Endodermal cell (in vitro differentiated cells): ENCODE measurements around the gene ATMIN. TPM values are rescaled to one million over a fixed set of nuclear protein-coding genes. Genes with fewer than 3 reads are reported as not detected.
A peak's percentile ranks its signal among the peaks of the same experiment; 100 is the strongest.

Source experiments
- DNase-seq: peaks from one replicate; pipeline ENCODE4 v3.0.0-alpha.2; 2017
- H3K27ac ChIP-seq: 2 replicates; pipeline ENCODE4 v1.5.1; 2013; ENCODE audit warnings: mild to moderate bottlenecking, low read depth, low read length, moderate library complexity
- H3K27me3 ChIP-seq: 2 replicates; pipeline ENCODE4 v1.6.1; 2013; ENCODE audit warnings: mild to moderate bottlenecking, low read length, moderate library complexity; ENCODE audit not compliant: insufficient read depth, control insufficient read depth, poor library complexity, severe bottlenecking
- H3K36me3 ChIP-seq: 2 replicates; pipeline ENCODE4 v1.7.0; 2013; ENCODE audit warnings: mild to moderate bottlenecking, low read length, moderate library complexity; ENCODE audit not compliant: control insufficient read depth, insufficient read depth
- H3K4me1 ChIP-seq: one replicate; pipeline ENCODE4 v1.7.0; 2013; ENCODE audit warnings: low read length; ENCODE audit not compliant: control insufficient read depth, insufficient read depth
- H3K4me3 ChIP-seq: 2 replicates; pipeline ENCODE4 v1.5.1; 2013; ENCODE audit warnings: mild to moderate bottlenecking, low read length, moderate library complexity
- H3K9ac ChIP-seq: 2 replicates; pipeline ENCODE4 v1.6.1; 2013; ENCODE audit warnings: mild to moderate bottlenecking, low read length, moderate library complexity; ENCODE audit not compliant: poor library complexity, severe bottlenecking; ENCODE audit errors: extremely low read depth
- H3K9me3 ChIP-seq: 2 replicates; pipeline ENCODE4 v1.6.1; 2013; ENCODE audit warnings: mild to moderate bottlenecking, low read length, moderate library complexity; ENCODE audit not compliant: control insufficient read depth
- H3K27ac Mint-ChIP-seq: 2 replicates; pipeline ENCODE4 v1.8.0; 2020; ENCODE audit warnings: mixed read lengths
- H3K27me3 Mint-ChIP-seq: 2 replicates; pipeline ENCODE4 v1.8.0; 2021; ENCODE audit warnings: mild to moderate bottlenecking, mixed read lengths; ENCODE audit not compliant: insufficient read depth
- H3K36me3 Mint-ChIP-seq: 2 replicates; pipeline ENCODE4 v1.8.0; 2020; ENCODE audit warnings: low read depth, mixed read lengths
- H3K4me1 Mint-ChIP-seq: 2 replicates; pipeline ENCODE4 v1.8.0; 2020; ENCODE audit warnings: mixed read lengths
- H3K4me3 Mint-ChIP-seq: 2 replicates; pipeline ENCODE4 v1.8.0; 2020; ENCODE audit warnings: mild to moderate bottlenecking, moderate library complexity, mixed read lengths
- H3K9me3 Mint-ChIP-seq: 2 replicates; pipeline ENCODE4 v1.8.0; 2020; ENCODE audit warnings: mild to moderate bottlenecking, mixed read lengths
- CTCF ChIP-seq: fragments of 200-600 bp; sonication (generic); conservative IDR thresholded peaks from 2 replicates; pipeline ENCODE4 v1.5.0; 2021; ENCODE audit warnings: antibody characterized with exemption, mild to moderate bottlenecking
- WGBS, 2 experiments: methylation state at CpG; one replicate each; pipeline versions ENCODE4 v1.1.5 to v1.1.7; 2013; ENCODE audit warnings: missing lambda C conversion rate in 2 of 2, mixed read lengths in 1 of 2; ENCODE audit not compliant: insufficient coverage in 1 of 2, insufficient read length in 1 of 2; 5-methylcytosine and 5-hydroxymethylcytosine counted together
- total RNA-seq, 2 donors: library from RNA; stranded (reverse); fragmentation: NEBNext Ultra II Directional in 1 of 2; extraction: Animal tissue kit (Norgen Biotek cat#: 25700) in 1 of 2; gene quantifications; 2 replicates in 1 of 2; 3 replicates in 1 of 2; pipeline ENCODE4 v1.2.1, GENCODE V29; 2021

ATMIN gene
- total RNA-seq, 2 donors from 2014 or later = 45.7 to 53.6 TPM

- peak within 1 kb of the TSS; percentile 94 for H3K4me3 ChIP-seq
- Mint-ChIP-seq H3K4me1 (peaks cover 12% of the 10 kb centered on the region), H3K27me3 (no peaks in the 10 kb centered on the region), H3K9me3 (no peaks in the 10 kb centered on the region), H3K36me3 (peaks cover 7% of the 10 kb centered on the region), H3K4me3 (peak within 1 kb of the TSS; percentile 83), H3K27ac (peak within 1 kb of the TSS; percentile 100)
- H3K27me3 ChIP-seq = no peaks in the 10 kb centered on the region
- no peaks in the 10 kb centered on the region for H3K9me3 ChIP-seq
- peak within 1 kb of the TSS; percentile 100 for H3K27ac ChIP-seq
- peak; percentile 99 for DNase-seq
- no peak for TF ChIP-seq CTCF
- H3K36me3 ChIP-seq = peaks cover 10% of the 10 kb centered on the region
- 0 to 1% methylated on average over 52 to 75 of the region's 75 CpGs for WGBS, 2 experiments
- peak within 1 kb of the TSS; percentile 96 for H3K9ac ChIP-seq
- H3K4me1 ChIP-seq = no peaks in the 10 kb centered on the region
These were observed 28.6 kb upstream of the ATMIN start, which contains the start of the genes CENPN and CMC2 for GRCh38 chr16:81006813-81007695. CENPN (plus strand) TSS chr16:81007214; CDS start chr16:81011940, 4,726 bp downstream. CMC2 (minus strand) TSS chr16:81006885; CDS start chr16:80997394, 9,491 bp downstream.

DNA sequence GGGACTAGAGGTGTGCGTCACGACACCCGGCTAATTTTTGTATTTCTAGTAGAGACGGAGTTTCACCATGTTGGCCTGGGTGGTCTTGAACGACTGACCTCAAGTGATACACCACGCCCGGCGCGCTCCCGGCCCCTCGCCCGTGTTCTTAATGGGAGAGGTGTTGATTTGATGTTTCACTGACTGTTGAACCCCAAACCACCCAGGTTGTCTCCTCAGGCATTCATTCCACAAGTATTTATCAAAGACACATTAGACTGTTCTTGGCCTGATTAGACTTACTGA is 27.2 kb upstream of the ATMIN start:
- Mint-ChIP-seq H3K4me3 (peak overlapping the region; percentile 83), H3K9me3 (no peaks in the 10 kb centered on the region), H3K27ac (peak overlapping the region; percentile 100), H3K36me3 (peaks cover 13% of the 10 kb centered on the region), H3K4me1 (peaks cover 12% of the 10 kb centered on the region), H3K27me3 (no peaks in the 10 kb centered on the region)
- Histone ChIP-seq H3K9ac (no peak overlapping the region), H3K4me1 (no peaks in the 10 kb centered on the region), H3K9me3 (no peaks in the 10 kb centered on the region), H3K36me3 (peaks cover 23% of the 10 kb centered on the region), H3K4me3 (peak overlapping the region; percentile 94), H3K27me3 (no peaks in the 10 kb centered on the region), H3K27ac (no peak overlapping the region)
- 78 to 95% methylated on average over 6 to 12 of the region's 12 CpGs for WGBS, 2 experiments
- TF ChIP-seq CTCF = no peak
- DNase-seq = no peak

- no peak for DNase-seq
- Histone ChIP-seq H3K27me3 (no peaks in the 10 kb centered on the region), H3K9ac (no peak overlapping the region), H3K27ac (no peak overlapping the region), H3K9me3 (no peaks in the 10 kb centered on the region), H3K4me3 (no peak overlapping the region), H3K36me3 (peaks cover 62% of the 10 kb centered on the region), H3K4me1 (no peaks in the 10 kb centered on the region)
- 99% methylated on average over 3 of the region's 3 CpGs; no CpG with 5 or more reads in 1 of the 2 experiments for WGBS, 2 experiments
- Mint-ChIP-seq H3K36me3 (peaks cover 48% of the 10 kb centered on the region), H3K27ac (no peak overlapping the region), H3K4me1 (no peaks in the 10 kb centered on the region), H3K4me3 (no peak overlapping the region), H3K9me3 (no peaks in the 10 kb centered on the region), H3K27me3 (no peaks in the 10 kb centered on the region)
- no peak for TF ChIP-seq CTCF
These were observed 22.7 kb upstream of the ATMIN start for GRCh38 chr16:81012974-81013373.
